T-helper 2 cell treated with Interferon-gamma antibody and Interleukin-4, amounts not matched to agents 5 μg/mL and 100 μg/mL, for 36 hours (primary cell): ENCODE measurements around the gene CCDC170.

Experiments
- DNase-seq: peaks from one replicate; pipeline ENCODE4 v3.0.0; 2021; ENCODE audit warnings: low spot score
- H3K27ac Mint-ChIP-seq: one replicate; pipeline ENCODE4 v1.8.0; 2021; ENCODE audit warnings: mild to moderate bottlenecking, mixed read lengths
- H3K27me3 Mint-ChIP-seq: one replicate; pipeline ENCODE4 v1.8.0; 2021; ENCODE audit warnings: low read depth, mixed read lengths
- H3K36me3 Mint-ChIP-seq: one replicate; pipeline ENCODE4 v1.8.0; 2021; ENCODE audit warnings: low read depth, mixed read lengths
- H3K4me1 Mint-ChIP-seq: one replicate; pipeline ENCODE4 v1.8.0; 2021; ENCODE audit warnings: low read depth, mixed read lengths
- H3K4me3 Mint-ChIP-seq: one replicate; pipeline ENCODE4 v1.8.0; 2022; ENCODE audit warnings: mild to moderate bottlenecking, moderate library complexity, mixed read lengths
- H3K9me3 Mint-ChIP-seq: one replicate; pipeline ENCODE4 v1.8.0; 2021; ENCODE audit warnings: mixed read lengths

CCDC170 gene

DNA sequence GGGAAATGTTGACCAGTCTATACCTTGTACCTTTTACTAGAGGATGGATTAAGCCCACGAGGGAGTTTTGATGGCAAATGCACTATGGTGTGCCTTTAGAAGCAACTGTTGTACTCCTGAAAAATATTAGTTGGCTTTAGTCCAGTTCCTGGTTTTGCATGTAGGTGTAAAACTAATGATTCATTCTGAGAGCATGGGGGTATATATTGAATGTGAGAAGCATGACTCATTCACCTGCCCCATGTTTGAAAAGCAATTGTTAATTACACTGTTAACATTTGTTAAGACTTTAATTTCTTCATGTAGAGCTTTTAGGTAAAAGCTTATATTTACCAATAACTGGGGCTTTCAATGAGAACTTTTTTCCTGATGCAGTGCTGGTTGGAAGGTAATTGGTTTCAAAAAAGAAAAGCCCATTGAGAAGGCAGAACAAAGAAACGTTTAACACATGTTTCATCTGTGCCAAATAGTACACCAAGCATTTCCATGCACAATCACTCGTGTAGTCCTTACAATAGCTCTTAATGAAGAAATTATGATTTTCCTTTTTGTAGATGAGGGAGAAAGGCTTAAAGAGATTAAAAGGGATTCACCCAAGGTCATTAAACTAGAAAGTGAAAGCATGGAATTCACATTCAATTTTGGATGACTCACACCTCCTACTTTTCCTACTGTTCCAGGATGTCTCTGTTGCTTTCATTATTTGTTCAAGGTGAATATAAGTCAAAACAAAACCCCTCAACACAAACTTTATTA lies 134.1 kb downstream of the CCDC170 start:
- Mint-ChIP-seq H3K9me3 (no peaks in the 10 kb centered on the region), H3K27me3 (peaks cover 1% of the 10 kb centered on the region), H3K4me1 (peaks cover 4% of the 10 kb centered on the region), H3K27ac (no peak overlapping the region), H3K36me3 (no peaks in the 10 kb centered on the region), H3K4me3 (no peak overlapping the region)
- DNase-seq: no peak

GRCh38 chr6:151629791-151630190 lies 136.0 kb downstream of the CCDC170 start:
- H3K36me3 Mint-ChIP-seq: no peaks in the 10 kb centered on the region
- DNase-seq: no peak
- H3K27me3 Mint-ChIP-seq: peaks cover 1% of the 10 kb centered on the region
- H3K4me1 Mint-ChIP-seq: peaks cover 4% of the 10 kb centered on the region
- no peaks in the 10 kb centered on the region for H3K9me3 Mint-ChIP-seq
- no peak overlapping the region for H3K27ac Mint-ChIP-seq
- no peak overlapping the region for H3K4me3 Mint-ChIP-seq

GRCh38 chr6:151630387-151630786 lies 136.6 kb downstream of the CCDC170 start:
- no peak overlapping the region for H3K27ac Mint-ChIP-seq
- H3K4me3 Mint-ChIP-seq: no peak overlapping the region
- no peak for DNase-seq
- H3K4me1 Mint-ChIP-seq: peaks cover 4% of the 10 kb centered on the region
- peaks cover 1% of the 10 kb centered on the region for H3K27me3 Mint-ChIP-seq
- H3K36me3 Mint-ChIP-seq: no peaks in the 10 kb centered on the region
- H3K9me3 Mint-ChIP-seq: no peaks in the 10 kb centered on the region

GRCh38 chr6:151630991-151631655 lies 137.3 kb downstream of the CCDC170 start:
- Mint-ChIP-seq H3K9me3 (no peaks in the 10 kb centered on the region), H3K4me1 (peaks cover 4% of the 10 kb centered on the region)

GRCh38 chr6:151632415-151632987 lies 138.7 kb downstream of the CCDC170 start:
- no peaks in the 10 kb centered on the region for H3K9me3 Mint-ChIP-seq
- DNase-seq: no peak
- peaks cover 4% of the 10 kb centered on the region for H3K4me1 Mint-ChIP-seq
- no peaks in the 10 kb centered on the region for H3K36me3 Mint-ChIP-seq
- H3K4me3 Mint-ChIP-seq: no peak overlapping the region
- no peak overlapping the region for H3K27ac Mint-ChIP-seq
- peaks cover 1% of the 10 kb centered on the region for H3K27me3 Mint-ChIP-seq

More at GRCh38 chr6:151630991-151631655, 137.3 kb downstream of the CCDC170 start:
- DNase-seq: no peak
- H3K27ac Mint-ChIP-seq: no peak overlapping the region
- peaks cover 1% of the 10 kb centered on the region for H3K27me3 Mint-ChIP-seq
- H3K36me3 Mint-ChIP-seq: no peaks in the 10 kb centered on the region
- H3K4me3 Mint-ChIP-seq: no peak overlapping the region

DNA sequence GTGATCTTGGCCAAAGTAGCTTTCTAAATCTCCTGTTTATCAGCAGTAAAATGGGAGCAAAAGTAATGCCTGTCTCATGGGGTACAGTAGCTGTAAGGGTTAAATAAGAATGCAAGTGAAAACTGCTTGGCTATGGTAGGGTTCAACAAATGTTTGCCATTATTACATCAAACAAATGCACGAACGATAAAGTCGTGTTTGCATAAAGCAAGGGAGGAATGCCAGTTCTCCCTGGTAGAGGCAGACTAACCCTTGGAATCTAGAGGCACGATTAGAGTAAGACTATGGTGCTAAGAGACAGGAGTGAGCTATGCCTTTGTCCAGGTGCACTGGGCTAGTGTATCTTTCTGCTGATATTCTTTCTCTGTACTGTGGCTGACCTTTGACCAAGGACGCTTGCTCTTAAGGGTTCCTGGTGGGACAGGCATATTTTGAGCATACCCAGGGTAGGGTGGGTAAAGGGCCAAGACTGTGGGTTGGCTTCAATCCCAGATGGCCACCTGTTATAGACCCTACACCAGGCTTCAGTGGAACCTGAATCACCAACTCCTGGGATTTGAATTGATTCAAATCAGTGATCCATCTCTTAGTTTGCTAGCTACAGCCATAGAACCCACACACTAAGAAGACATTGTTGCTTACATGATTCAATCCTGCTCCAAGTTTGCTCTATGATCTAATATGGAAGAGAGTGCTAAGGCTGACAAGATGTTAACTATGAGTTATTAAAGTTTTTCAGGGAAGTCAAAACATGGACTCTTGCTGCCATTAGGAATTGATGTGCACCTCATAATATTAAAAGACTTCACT lies 139.9 kb downstream of the CCDC170 start:
- peaks cover 5% of the 10 kb centered on the region for H3K27me3 Mint-ChIP-seq
- no peak overlapping the region for H3K27ac Mint-ChIP-seq
- DNase-seq: no peak
- H3K9me3 Mint-ChIP-seq: peaks cover 6% of the 10 kb centered on the region
- H3K36me3 Mint-ChIP-seq: no peaks in the 10 kb centered on the region
- no peaks in the 10 kb centered on the region for H3K4me1 Mint-ChIP-seq
- no peak overlapping the region for H3K4me3 Mint-ChIP-seq

DNA sequence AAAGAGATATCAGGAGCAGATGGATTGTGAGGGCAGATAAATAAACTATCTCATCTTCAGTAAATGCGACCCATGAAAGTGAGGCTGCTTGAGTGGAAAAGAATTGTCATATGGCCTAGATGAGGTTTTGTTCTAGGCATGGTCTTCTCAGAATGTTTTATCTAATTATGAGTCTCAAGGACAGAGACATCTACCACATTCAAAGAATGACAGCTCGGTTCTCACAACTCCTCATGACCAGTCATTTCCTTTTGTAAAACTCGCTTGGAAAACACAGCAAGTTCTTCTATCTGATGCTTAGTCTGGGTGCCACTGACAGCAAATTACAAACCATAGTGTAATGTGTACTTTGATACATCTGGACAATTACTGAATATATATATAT lies 140.5 kb downstream of the CCDC170 start:
- Mint-ChIP-seq H3K4me1 (no peaks in the 10 kb centered on the region), H3K4me3 (no peak overlapping the region), H3K9me3 (peaks cover 6% of the 10 kb centered on the region), H3K27me3 (peaks cover 5% of the 10 kb centered on the region), H3K27ac (no peak overlapping the region), H3K36me3 (no peaks in the 10 kb centered on the region)
- no peak for DNase-seq

DNA sequence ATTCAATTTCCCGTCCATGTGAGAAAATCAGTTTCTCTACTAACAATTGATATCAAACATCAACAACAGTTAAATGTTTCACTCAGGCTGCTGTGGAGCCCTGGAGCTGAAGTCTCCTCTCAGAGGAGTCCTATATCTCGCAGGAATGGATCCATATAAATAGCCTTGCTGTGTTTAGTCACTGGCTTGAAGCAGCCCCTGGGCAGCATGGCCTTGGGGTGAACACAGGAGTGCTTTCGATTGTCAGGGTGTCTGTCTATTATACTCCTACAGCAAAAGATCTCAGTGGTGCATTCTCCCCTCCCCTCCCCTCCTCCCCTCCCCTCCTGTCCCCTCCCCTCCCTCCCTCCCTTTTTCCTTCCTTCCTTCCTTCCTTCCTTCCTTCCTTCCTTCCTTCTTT lies 141.9 kb downstream of the CCDC170 start:
- peaks cover 6% of the 10 kb centered on the region for H3K9me3 Mint-ChIP-seq
- H3K4me3 Mint-ChIP-seq: no peak overlapping the region
- H3K27me3 Mint-ChIP-seq: peaks cover 8% of the 10 kb centered on the region
- no peaks in the 10 kb centered on the region for H3K4me1 Mint-ChIP-seq
- H3K27ac Mint-ChIP-seq: no peak overlapping the region
- DNase-seq: no peak
- H3K36me3 Mint-ChIP-seq: no peaks in the 10 kb centered on the region

GRCh38 chr6:151637814-151638213 lies 144.0 kb downstream of the CCDC170 start:
- DNase-seq: no peak
- Mint-ChIP-seq H3K27ac (no peak overlapping the region), H3K9me3 (peaks cover 6% of the 10 kb centered on the region), H3K4me3 (no peak overlapping the region), H3K4me1 (no peaks in the 10 kb centered on the region), H3K27me3 (peaks cover 8% of the 10 kb centered on the region), H3K36me3 (no peaks in the 10 kb centered on the region)

DNA sequence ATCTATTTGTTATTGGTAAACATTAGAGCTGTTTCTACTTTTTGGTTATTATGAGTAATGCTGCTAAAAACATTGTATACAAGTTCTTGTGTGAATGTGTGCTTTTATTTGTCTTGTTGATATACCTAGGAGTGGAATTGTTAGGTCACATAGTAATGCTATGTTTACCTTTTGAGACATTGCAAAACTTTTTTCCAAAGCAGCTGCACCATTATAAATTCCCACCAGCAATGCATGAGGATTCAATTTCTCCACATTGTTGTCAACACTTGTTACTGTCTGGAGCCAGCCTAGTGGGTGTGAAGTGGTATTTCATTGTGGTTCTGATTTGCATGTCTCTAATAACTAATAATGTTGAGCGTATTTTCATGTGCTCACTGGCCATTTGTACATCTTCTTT lies 145.9 kb downstream of the CCDC170 start:
- Mint-ChIP-seq H3K4me1 (no peaks in the 10 kb centered on the region), H3K9me3 (peaks cover 6% of the 10 kb centered on the region), H3K36me3 (no peaks in the 10 kb centered on the region), H3K27me3 (peaks cover 8% of the 10 kb centered on the region), H3K4me3 (no peak overlapping the region), H3K27ac (no peak overlapping the region)
- no peak for DNase-seq

DNA sequence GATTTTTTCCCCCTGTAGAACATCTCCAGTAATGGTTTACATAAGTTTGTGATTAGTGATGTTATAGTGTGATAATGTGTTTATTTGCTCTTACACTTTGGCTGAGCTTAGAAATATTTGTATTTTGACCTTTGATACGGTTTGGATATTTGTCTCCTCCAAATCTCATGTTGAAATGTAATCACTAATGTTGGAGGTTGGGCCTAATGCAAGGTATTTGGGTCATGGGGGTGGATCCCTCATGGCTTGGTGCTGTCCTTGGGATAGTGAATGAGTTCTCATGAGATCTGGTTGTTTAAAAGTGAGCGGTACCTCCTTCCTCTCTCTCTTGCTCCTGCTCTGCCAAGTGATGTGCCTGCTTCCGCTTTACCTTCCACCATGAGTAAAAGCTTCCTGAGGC lies 147.2 kb downstream of the CCDC170 start:
- no peak overlapping the region for H3K4me3 Mint-ChIP-seq
- no peak overlapping the region for H3K27ac Mint-ChIP-seq
- H3K9me3 Mint-ChIP-seq: peaks cover 6% of the 10 kb centered on the region

DNA sequence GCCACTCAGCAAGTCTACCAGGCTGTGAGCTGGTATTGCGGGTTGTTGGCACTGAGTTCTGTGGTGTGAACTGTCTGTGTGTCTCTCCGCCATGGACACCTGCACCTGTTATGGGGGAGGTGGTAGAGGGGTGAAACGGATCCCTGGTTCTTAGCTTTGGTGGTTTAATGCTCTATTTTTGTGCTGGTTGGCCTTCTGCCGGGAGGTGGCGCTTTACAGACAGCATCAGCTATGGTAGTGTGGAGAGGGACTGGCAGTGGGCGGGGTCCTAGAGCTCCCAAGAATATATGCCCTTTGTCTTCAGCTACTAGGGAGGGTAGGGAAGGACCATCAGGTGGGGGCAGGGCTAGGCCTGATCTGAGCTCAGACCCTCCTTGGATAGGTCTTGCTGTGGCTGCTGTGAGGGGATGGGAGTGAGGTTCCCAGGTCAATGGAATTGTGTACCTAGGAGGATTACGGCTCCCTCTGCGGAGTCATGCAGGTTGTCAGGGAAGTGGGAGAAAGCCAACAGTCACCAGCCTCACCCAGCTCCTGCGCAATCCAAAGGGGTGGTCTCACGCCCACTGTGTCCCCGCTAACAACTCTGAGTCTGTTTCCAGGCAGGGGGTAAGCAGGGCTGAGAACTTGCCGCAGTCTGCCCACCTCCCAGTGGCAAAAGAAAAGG lies 154.3 kb downstream of the CCDC170 start:
- H3K4me3 Mint-ChIP-seq: no peak overlapping the region
- DNase-seq: no peak
- H3K36me3 Mint-ChIP-seq: no peaks in the 10 kb centered on the region
- peaks cover 19% of the 10 kb centered on the region for H3K27me3 Mint-ChIP-seq
- H3K27ac Mint-ChIP-seq: no peak overlapping the region
- no peaks in the 10 kb centered on the region for H3K9me3 Mint-ChIP-seq
- peaks cover 6% of the 10 kb centered on the region for H3K4me1 Mint-ChIP-seq

More for the DNA sequence above, 147.2 kb downstream of the CCDC170 start:
- peaks cover 6% of the 10 kb centered on the region for H3K4me1 Mint-ChIP-seq
- H3K36me3 Mint-ChIP-seq: no peaks in the 10 kb centered on the region
- peaks cover 16% of the 10 kb centered on the region for H3K27me3 Mint-ChIP-seq
- no peak for DNase-seq

DNA sequence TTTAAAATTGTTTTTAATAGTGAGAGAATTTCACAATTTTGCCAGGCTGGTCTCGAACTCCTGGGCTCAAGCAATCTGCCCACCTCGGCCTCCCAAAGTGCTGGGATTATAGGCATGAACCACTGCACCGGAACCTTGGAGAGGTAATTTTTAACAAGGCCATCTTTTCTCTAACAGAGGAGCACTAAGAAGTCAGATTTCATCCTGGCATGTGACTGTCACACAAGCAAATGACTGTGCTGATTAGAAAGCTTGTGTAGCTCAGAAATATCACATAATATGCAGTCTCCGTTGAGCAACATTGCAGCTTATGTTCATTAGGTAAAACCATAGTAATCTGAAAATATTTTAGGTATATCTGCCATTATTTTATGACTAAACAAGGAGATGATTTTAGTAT lies 156.0 kb downstream of the CCDC170 start:
- no peak overlapping the region for H3K27ac Mint-ChIP-seq
- no peaks in the 10 kb centered on the region for H3K36me3 Mint-ChIP-seq
- peaks cover 19% of the 10 kb centered on the region for H3K27me3 Mint-ChIP-seq
- no peak overlapping the region for H3K4me3 Mint-ChIP-seq
- peaks cover 5% of the 10 kb centered on the region for H3K9me3 Mint-ChIP-seq
- no peak for DNase-seq
- peaks cover 6% of the 10 kb centered on the region for H3K4me1 Mint-ChIP-seq
